ENCODE data around the gene RESP18. TPM values are rescaled to one million over a fixed set of nuclear protein-coding genes. Genes with fewer than 3 reads are reported as not detected.

The RESP18 gene
- not detected for total RNA-seq
- polyA plus RNA-seq, result not detected
- long read RNA-seq, donor 1, result 0 reads
- long read RNA-seq, donor 2, result 0 reads
- long read RNA-seq, donor 3, result 0 reads

- Histone ChIP-seq H3K27ac (no peak within 1 kb of the TSS), H3K4me1 (ENCODE audit: insufficient read depth) (no peaks in the 10 kb centered on the region), H3K36me3 (no peaks in the 10 kb centered on the region), H3K27me3 (no peaks in the 10 kb centered on the region), H3K9me3 (peaks cover 0 to 6% of the 10 kb centered on the region in 2 donors), H3K4me3 (no peak within 1 kb of the TSS)
- intact Hi-C loops (cut with DNase I), result no loop called here
- DNase-seq, result no peak
- 5 to 6% (median 5%) methylated on average over 24 of the region's 24 CpGs for WGBS, 3 donors
- TF ChIP-seq CTCF (IDR thresholded peaks at IDR 0.05) (no peak), EP300 (IDR thresholded peaks at IDR 0.05) (no peak), POLR2A (IDR thresholded peaks at IDR 0.05) (no peak)
These were observed at the start of gene RESP18 for GRCh38 chr2:219332542-219332941. Gene RESP18 (minus strand): TSS chr2:219332744.

- intact Hi-C loops (cut with DNase I), result loop anchor here in 1 of 4 donors (10.0 kb wide), 1 partner anchor 217 kb away; the partner anchor contains the start of gene NHEJ1
- 83 to 86% (median 84%) methylated on average over 9 of the region's 9 CpGs for WGBS, 3 donors
- H3K36me3 ChIP-seq, result no peaks in the 10 kb centered on the region
These were observed 48.9 kb upstream of the RESP18 start for GRCh38 chr2:219381448-219381847.

GRCh38 chr2:219380926-219381325, 48.4 kb upstream of the RESP18 start:
- TF ChIP-seq EP300 (IDR thresholded peaks at IDR 0.05) (no peak), POLR2A (IDR thresholded peaks at IDR 0.05) (no peak), CTCF (IDR thresholded peaks at IDR 0.05) (no peak)
- Histone ChIP-seq H3K27ac (no peak overlapping the region), H3K36me3 (no peaks in the 10 kb centered on the region), H3K27me3 (no peaks in the 10 kb centered on the region), H3K4me1 (ENCODE audit: insufficient read depth) (no peaks in the 10 kb centered on the region), H3K4me3 (no peak overlapping the region), H3K9me3 (no peaks in the 10 kb centered on the region)
- DNase-seq, result no peak
- intact Hi-C loops (cut with DNase I), result loop anchor here in 1 of 4 donors (10.0 kb wide), 1 partner anchor 216 kb away; the partner anchor contains the start of gene NHEJ1

More at GRCh38 chr2:219381448-219381847, 48.9 kb upstream of the RESP18 start:
- no peak overlapping the region for H3K27ac ChIP-seq
- no peaks in the 10 kb centered on the region for H3K9me3 ChIP-seq
- no peak for DNase-seq
- TF ChIP-seq CTCF (IDR thresholded peaks at IDR 0.05) (no peak), EP300 (IDR thresholded peaks at IDR 0.05) (no peak), POLR2A (IDR thresholded peaks at IDR 0.05) (no peak)
- H3K4me1 ChIP-seq (ENCODE audit: insufficient read depth), result peaks cover under 1% of the 10 kb centered on the region
- H3K27me3 ChIP-seq, result no peaks in the 10 kb centered on the region
- no peak overlapping the region for H3K4me3 ChIP-seq

GRCh38 chr2:219378163-219378851, 45.8 kb upstream of the RESP18 start:
- TF ChIP-seq CTCF (IDR thresholded peaks at IDR 0.05) (no peak), EP300 (IDR thresholded peaks at IDR 0.05) (no peak), POLR2A (IDR thresholded peaks at IDR 0.05) (no peak)
- H3K4me3 ChIP-seq, result no peak overlapping the region
- H3K27me3 ChIP-seq, result no peaks in the 10 kb centered on the region
- H3K4me1 ChIP-seq (ENCODE audit: insufficient read depth), result no peaks in the 10 kb centered on the region
- 88 to 92% (median 88%) methylated on average over 13 of the region's 13 CpGs for WGBS, 3 donors
- H3K36me3 ChIP-seq, result no peaks in the 10 kb centered on the region
- no peak overlapping the region for H3K27ac ChIP-seq
- intact Hi-C loops (cut with DNase I), result no loop called here
- DNase-seq, result no peak
- H3K9me3 ChIP-seq, result no peaks in the 10 kb centered on the region

All from ovary (tissue), 10 donors.